Spinal cord (tissue), 10 donors: ENCODE data around the gene PIGC. TPM values are rescaled to one million over a fixed set of nuclear protein-coding genes. Genes with fewer than 3 reads are reported as not detected.
A peak's percentile ranks its signal among the peaks of the same experiment; 100 is the strongest.
"Not testable (repeated sequence)": the region's sequence is repeated elsewhere in the genome, so short reads cannot be mapped to it uniquely, and the experiment has no call there.

Source experiments
- DNase-seq, 6 donors: peaks; one replicate each; pipeline versions ENCODE4 v3.0.0 to v3.0.0-alpha.2; 2013 to 2015; ENCODE audit warnings: low spot score in 6 of 6, low read depth in 4 of 6
- H3K27ac ChIP-seq: one replicate; pipeline ENCODE4 v1.5.1; 2013; ENCODE audit warnings: low read depth, low read length, control low read depth
- H3K27me3 ChIP-seq: one replicate; pipeline ENCODE4 v1.6.1; 2013; ENCODE audit warnings: low read length; ENCODE audit not compliant: control insufficient read depth, insufficient read depth
- H3K36me3 ChIP-seq: one replicate; pipeline ENCODE4 v1.6.1; 2013; ENCODE audit warnings: low read length; ENCODE audit not compliant: control insufficient read depth, insufficient read depth
- H3K4me1 ChIP-seq: one replicate; pipeline ENCODE4 v1.6.1; 2013; ENCODE audit warnings: low read length; ENCODE audit not compliant: control insufficient read depth, insufficient read depth
- H3K4me3 ChIP-seq: one replicate; pipeline ENCODE4 v1.5.1; 2013; ENCODE audit warnings: low read depth, low read length, control low read depth
- H3K9me3 ChIP-seq: one replicate; pipeline ENCODE4 v1.6.1; 2013; ENCODE audit warnings: low read length; ENCODE audit not compliant: control insufficient read depth, insufficient read depth
- WGBS: methylation state at CpG from one replicate; pipeline ENCODE4 v1.1.5; 2013; ENCODE audit warnings: missing lambda C conversion rate; ENCODE audit not compliant: insufficient coverage; 5-methylcytosine and 5-hydroxymethylcytosine counted together
- polyA plus RNA-seq, 2 donors: library from polyadenylated mRNA; unstranded; fragments of 120-200 nt; gene quantifications; one replicate each; pipeline ENCODE4 v1.2.1, GENCODE V29; 2013; ENCODE audit not compliant: insufficient read length in 2 of 2
- total RNA-seq, 2 donors: library from RNA; depleted of rRNA in 1 of 2; stranded (reverse); fragments of 120-200 nt in 1 of 2; fragments of >200 nt in 1 of 2; gene quantifications; one replicate each; pipeline versions ENCODE4 v1.2.3 to v1.2.4, GENCODE V29; 2013 to 2014
- donor health status: healthy.

The PIGC gene
- total and polyA plus RNA-seq, 4 donors, result 32.8 to 43.6 (median 37.1) TPM

DNA sequence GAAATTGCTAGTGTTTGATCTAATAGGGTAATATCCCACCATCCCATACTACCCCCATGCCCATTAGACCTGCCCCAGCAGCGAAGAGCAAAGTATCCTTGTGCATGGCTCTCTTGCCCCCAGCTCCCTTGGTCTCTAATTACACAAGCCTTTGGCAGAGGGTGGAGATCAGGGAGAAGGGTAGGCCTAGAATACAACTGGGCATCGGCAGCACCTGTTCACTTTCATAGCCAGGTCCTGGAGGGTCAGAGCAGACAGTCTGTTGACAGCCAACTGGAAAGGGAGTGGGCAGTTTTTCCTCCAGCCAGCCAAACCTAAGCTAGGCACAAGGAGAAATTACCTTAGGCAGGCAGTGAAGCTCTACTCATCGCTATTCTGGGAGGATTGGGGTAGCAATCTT is 2.7 kb upstream of the PIGC start:
- Histone ChIP-seq H3K4me1 (peaks cover 8% of the 10 kb centered on the region), H3K27me3 (no peaks in the 10 kb centered on the region), H3K4me3 (no peak overlapping the region), H3K9me3 (no peaks in the 10 kb centered on the region), H3K36me3 (peaks cover 3% of the 10 kb centered on the region), H3K27ac (no peak overlapping the region)
- WGBS, result no CpG with 5 or more reads among the region's 3 CpGs
- no peak for DNase-seq

DNA sequence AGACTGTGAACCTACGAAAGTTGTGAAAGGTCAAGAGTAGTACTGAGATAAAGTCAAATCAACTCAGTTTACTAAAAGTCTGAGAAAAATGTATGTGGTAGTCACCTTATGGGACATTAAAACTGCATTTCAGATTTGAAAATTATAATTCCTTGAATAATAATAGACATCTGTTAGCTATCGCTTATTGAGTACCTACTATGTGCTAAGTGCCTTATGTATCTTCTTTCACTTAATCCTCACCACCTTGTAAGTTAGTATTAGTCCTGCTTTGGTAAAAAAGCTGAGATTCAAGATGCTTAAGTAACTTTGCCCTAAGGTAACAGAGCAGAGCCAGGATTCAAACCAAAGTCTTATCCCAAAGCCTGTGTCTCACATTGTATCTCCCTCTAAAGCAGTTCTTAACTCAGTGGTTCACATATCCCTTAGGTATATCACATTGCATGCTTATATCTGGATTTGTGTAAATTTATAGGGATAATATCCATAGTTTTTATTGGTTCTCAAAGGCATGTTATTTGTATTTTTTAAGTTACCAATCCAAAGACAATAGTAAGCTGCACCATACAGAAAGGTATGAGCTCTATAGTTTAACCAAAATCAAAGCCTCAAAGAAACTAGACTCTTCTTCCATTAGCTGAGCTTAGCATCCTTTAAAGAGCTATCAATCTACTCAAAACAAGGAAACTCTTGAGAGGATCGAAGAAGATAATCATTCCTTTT is 865 bp downstream of the PIGC start:
- H3K27ac ChIP-seq, result no peak overlapping the region
- H3K9me3 ChIP-seq, result no peaks in the 10 kb centered on the region
- H3K4me1 ChIP-seq, result peaks cover 3% of the 10 kb centered on the region
- H3K36me3 ChIP-seq, result peaks cover 3% of the 10 kb centered on the region
- no peak for DNase-seq
- no peaks in the 10 kb centered on the region for H3K27me3 ChIP-seq
- 100% methylated on average over 1 of the region's 3 CpGs for WGBS
- H3K4me3 ChIP-seq, result peak overlapping the region; percentile 93

DNA sequence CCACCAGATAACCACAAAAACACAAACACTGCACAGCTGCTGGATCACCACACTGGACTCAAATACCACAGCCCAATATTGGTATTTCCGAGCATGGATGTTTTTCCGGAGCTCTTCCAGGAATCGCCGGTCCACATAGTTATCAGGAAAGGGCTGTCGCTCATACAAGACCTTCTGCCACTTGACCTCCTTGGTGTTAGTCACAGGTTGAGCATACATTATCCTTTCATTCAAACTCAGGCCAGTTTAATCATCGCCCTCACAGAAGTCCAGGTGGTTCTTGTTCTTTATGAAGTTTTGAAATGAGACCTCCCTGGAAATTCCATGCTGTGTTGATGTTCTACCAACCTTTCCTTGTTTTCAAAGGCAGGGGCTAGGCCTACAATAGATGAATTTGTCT is 1.5 kb downstream of the PIGC start:
- no peak overlapping the region for H3K4me3 ChIP-seq
- no peaks in the 10 kb centered on the region for H3K9me3 ChIP-seq
- H3K27ac ChIP-seq, result no peak overlapping the region
- H3K27me3 ChIP-seq, result no peaks in the 10 kb centered on the region
- H3K4me1 ChIP-seq, result peaks cover 3% of the 10 kb centered on the region
- no peak for DNase-seq
- H3K36me3 ChIP-seq, result peaks cover 3% of the 10 kb centered on the region
- 100% methylated on average over 5 of the region's 6 CpGs for WGBS

DNA sequence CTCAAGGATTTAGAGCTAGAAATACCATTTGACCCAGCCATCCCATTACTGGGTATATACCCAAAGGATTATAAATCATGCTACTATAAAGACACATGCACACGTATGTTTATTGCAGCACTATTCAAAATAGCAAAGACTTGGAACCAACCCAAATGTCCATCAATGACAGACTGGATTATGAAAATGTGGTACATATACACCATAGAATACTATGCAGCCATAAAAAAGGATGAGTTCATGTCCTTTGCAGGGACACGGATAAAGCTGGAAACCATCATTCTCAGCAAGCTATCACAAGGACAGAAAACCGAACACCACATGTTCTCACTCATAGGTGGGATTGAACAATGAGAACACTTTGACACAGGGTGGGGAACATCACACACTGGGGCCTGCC is 6.7 kb downstream of the PIGC start:
- not testable (repeated sequence) for H3K4me3 ChIP-seq, DNase-seq, H3K36me3 ChIP-seq, H3K27me3 ChIP-seq, H3K27ac ChIP-seq, H3K9me3 ChIP-seq, H3K4me1 ChIP-seq
- WGBS, result no CpG with 5 or more reads among the region's 3 CpGs

DNA sequence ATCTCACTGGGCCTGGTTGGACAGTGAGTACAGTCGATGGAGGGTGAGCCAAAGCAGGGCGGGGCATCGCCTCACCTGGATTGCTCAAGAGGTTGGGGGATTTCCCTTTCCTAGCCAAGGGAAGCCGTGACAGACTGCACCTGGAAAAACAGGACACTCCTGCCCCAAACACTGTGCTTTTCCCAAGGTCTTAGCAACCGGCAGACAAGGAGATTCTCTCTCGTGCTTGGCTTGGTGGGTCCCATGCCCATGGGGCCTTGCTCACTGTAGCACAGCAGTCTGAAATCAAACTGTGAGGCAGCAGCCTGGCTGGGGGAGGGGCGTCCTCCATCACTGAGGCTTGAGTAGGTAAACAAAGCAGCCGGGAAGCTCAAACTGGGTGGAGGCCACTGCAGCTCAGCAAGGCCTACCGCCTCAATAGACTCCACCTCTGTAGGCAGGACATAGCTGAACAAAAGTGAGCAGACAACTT is 12.1 kb downstream of the PIGC start:
- WGBS, result 81% methylated on average over 5 of the region's 9 CpGs
- H3K27ac ChIP-seq, result no peak overlapping the region
- no peaks in the 10 kb centered on the region for H3K36me3 ChIP-seq
- no peaks in the 10 kb centered on the region for H3K9me3 ChIP-seq
- H3K4me3 ChIP-seq, result no peak overlapping the region
- DNase-seq, result no peak
- no peaks in the 10 kb centered on the region for H3K4me1 ChIP-seq
- H3K27me3 ChIP-seq, result no peaks in the 10 kb centered on the region

- Histone ChIP-seq H3K9me3 (no peaks in the 10 kb centered on the region), H3K36me3 (no peaks in the 10 kb centered on the region), H3K27ac (no peak overlapping the region), H3K4me3 (no peak overlapping the region), H3K27me3 (no peaks in the 10 kb centered on the region), H3K4me1 (no peaks in the 10 kb centered on the region)
- WGBS, result no CpG with 5 or more reads among the region's 2 CpGs
- DNase-seq, result no peak
These were observed 12.7 kb downstream of the PIGC start for GRCh38 chr1:172431204-172431603.

DNA sequence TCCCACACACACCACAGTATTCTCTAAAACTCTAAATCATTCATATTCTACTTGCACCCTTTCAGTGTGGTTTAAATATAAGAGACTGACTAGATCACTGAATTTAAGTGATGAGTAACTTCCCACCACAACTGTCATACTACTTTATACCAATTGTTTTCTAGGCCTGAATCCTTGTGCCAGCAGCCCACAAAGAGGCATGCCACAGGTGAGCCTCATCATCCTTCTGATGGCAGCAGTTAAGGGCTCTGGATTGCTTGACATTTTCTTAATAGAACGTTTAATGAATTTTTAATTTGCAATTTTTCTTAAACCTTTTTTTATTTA is 13.8 kb downstream of the PIGC start:
- no peaks in the 10 kb centered on the region for H3K27me3 ChIP-seq
- WGBS, result no CpG with 5 or more reads among the region's 1 CpG

DNA sequence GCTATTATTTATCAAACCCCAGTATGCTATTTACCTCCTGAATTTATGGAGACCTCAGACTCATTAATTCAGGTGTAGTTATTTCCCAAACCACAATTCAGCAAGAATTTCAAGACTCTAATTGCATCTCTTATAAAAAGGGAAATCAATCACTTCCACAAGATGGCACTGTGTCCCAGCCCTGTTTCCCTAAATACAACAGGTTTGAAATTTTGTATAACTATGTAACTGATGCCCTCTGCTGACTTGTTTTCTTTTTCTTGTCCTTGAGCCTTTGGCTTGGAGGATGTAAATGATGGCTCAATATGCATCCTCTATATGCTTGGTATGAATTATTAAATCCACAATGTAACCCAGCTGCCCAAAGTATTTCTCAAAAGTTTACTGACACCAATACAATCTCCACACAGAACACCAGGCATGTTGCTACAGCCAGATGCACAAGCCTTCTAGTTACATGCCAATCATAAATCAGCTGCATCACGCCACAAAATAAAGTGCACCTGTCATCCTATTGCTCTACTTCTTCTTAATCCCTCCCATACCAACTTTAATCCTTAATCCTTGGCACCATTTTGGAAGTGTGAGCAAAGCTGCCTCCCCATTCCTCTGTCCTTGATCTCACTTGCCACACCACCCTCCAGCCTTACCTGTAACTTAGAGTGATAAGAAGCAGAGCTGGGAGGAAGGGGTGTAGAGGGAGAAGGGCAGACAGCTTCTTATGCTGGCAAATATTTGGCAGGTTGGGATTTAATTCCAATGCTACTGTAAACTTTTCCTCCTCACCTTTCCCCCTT is 14.3 kb downstream of the PIGC start:
- WGBS, result 88% methylated on average over 1 of the region's 1 CpG
- no peaks in the 10 kb centered on the region for H3K36me3 ChIP-seq
- no peaks in the 10 kb centered on the region for H3K4me1 ChIP-seq
- no peaks in the 10 kb centered on the region for H3K27me3 ChIP-seq
- H3K9me3 ChIP-seq, result no peaks in the 10 kb centered on the region
- H3K27ac ChIP-seq, result no peak overlapping the region
- H3K4me3 ChIP-seq, result no peak overlapping the region
- peak in 4 of 6 donors; percentile 24 to 85 (median 62) for DNase-seq

More for the DNA sequence above, 13.8 kb downstream of the PIGC start:
- Histone ChIP-seq H3K36me3 (no peaks in the 10 kb centered on the region), H3K9me3 (no peaks in the 10 kb centered on the region), H3K4me3 (no peak overlapping the region), H3K4me1 (no peaks in the 10 kb centered on the region), H3K27ac (no peak overlapping the region)
- DNase-seq, result no peak

DNA sequence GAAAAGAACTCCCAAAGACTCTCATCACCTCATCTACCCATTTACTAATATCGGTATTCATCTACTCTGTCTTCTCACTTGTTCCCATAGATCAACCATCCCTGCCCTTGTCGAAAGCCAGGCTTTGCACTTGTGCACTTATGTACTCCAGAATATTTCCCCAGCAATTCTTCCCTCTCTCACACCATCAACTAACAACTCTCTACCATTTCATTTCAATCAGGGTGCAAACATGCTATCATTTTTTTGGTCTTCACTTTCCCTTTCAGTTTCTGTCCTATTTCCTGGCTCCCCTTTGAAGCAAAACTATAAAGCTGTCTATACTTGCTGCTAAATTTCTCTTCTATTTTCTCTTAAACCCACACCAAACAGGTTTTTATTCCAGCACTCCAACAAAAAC is 16.7 kb downstream of the PIGC start:
- 94% methylated on average over 2 of the region's 2 CpGs for WGBS
- no peak overlapping the region for H3K27ac ChIP-seq
- H3K4me1 ChIP-seq, result no peaks in the 10 kb centered on the region
- no peaks in the 10 kb centered on the region for H3K27me3 ChIP-seq
- H3K4me3 ChIP-seq, result no peak overlapping the region
- no peak for DNase-seq
- H3K36me3 ChIP-seq, result no peaks in the 10 kb centered on the region
- H3K9me3 ChIP-seq, result no peaks in the 10 kb centered on the region

GRCh38 chr1:172425339-172425738 is 18.5 kb downstream of the PIGC start:
- WGBS, result 86% methylated on average over 3 of the region's 3 CpGs
- H3K27me3 ChIP-seq, result no peaks in the 10 kb centered on the region
- no peaks in the 10 kb centered on the region for H3K36me3 ChIP-seq
- H3K27ac ChIP-seq, result no peak overlapping the region
- no peak overlapping the region for H3K4me3 ChIP-seq
- no peaks in the 10 kb centered on the region for H3K9me3 ChIP-seq
- DNase-seq, result no peak
- peaks cover 4% of the 10 kb centered on the region for H3K4me1 ChIP-seq
